NCI-H460 (cell line): ENCODE measurements around the gene LRRC27. TPM values are rescaled to one million over a fixed set of nuclear protein-coding genes. Genes with fewer than 3 reads are reported as not detected.

Experiments used
- DNase-seq: peaks from one replicate; pipeline ENCODE4 v3.0.0-alpha.2; 2016; ENCODE audit warnings: low read depth; ENCODE audit errors: extremely low read depth
- total RNA-seq: library from RNA; depleted of rRNA; stranded (reverse); fragments of >200 nt; shearing (Covaris generic); gene quantifications from 2 replicates; pipeline ENCODE4 v1.2.3, GENCODE V29; 2014; rRNA removed

Gene LRRC27
- total RNA-seq, 1 experiment from 2014 or later: 7.8 TPM

- DNase-seq: no peak
Measured at GRCh38 chr10:132420469-132420980, 88.5 kb downstream of the LRRC27 start.

GRCh38 chr10:132420981-132421846, 89.2 kb downstream of the LRRC27 start:
- peak; percentile 65 for DNase-seq

GRCh38 chr10:132421847-132422751, 90.1 kb downstream of the LRRC27 start:
- no peak for DNase-seq

DNA sequence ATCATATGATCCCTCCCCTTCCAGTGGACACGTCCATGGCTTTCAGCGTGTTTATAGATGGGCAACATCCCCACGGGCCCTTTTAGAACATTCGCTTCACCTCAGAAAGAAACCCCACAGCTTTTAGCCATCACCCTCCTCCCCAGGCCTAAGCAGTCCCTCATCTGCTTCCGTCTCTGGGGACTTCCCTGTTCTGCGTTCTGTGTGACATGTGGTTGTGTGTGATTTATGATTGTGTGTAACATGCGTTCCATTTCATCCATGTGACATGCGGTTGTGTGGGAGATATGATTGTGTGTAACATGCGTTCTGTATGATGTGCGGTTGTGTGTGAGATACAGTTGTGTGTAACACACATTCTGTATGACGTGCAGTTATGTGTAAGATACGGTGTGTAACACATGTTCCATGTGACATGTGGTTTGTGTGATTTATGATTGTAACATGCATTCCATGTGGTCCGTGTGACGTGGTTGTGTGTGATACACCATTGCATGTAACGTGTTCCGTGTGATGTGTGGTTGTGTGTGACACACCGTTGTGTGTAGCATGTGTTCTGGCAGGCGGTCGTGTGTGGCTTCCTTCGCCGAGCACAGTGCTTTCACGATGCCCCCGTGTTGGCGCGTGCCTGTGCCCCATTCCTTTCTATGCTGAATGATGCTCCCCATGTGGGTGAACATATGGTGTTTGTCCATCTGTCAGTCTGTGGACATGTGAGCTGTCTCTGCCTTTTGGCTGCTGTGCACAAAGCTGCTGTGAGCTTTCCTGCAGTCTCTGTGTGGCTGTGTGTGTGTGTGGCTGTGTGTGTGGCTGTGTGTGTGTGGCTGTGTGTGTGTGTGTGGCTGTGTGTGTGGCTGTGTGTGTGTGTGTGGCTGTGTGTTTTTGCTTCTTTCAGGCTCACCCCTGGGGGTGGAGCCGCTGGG, 91.2 kb downstream of the LRRC27 start:
- DNase-seq: no peak

DNA sequence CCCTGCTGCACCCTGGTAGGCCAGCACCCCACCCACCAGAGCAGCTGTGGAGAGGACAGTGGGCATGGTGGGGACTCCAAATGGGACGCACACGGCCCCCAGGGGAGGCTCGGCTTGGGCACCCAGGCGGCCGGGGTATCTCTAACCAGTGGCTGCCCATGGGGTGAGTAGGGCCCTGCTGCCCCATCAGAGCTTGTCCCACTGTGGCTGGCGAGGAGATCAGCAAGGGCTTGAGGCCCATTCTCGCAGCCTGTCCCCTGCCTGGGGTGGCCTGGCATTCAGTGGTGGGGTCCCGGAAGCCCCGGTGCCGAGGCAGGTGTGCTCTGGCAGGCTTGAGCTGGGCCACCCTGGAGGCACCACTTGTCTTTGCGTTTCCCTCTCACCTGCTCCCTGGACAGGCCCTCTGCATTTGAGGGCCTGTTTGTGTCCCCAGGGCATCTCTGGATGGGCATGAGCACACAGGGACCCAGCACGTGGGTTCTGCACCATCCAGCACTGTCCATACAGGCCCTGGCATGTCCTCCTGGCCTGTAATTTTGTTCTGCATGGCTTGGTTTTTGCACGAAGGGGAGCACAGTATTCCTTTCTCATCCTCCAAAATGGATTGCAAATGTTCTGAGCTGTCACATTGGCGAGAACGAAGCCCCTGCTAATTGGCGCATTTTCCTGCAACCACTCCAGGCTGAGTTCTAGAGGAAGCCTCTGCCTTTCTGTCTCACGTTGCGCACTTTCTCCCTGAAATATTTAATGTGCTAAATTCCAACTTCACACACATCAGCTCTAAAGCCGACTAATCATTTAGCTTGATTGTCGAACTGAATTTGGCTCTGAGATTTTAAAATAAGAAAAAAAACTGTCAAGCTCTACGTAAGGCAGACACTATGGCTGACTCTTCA, 92.2 kb downstream of the LRRC27 start:
- no peak for DNase-seq

DNA sequence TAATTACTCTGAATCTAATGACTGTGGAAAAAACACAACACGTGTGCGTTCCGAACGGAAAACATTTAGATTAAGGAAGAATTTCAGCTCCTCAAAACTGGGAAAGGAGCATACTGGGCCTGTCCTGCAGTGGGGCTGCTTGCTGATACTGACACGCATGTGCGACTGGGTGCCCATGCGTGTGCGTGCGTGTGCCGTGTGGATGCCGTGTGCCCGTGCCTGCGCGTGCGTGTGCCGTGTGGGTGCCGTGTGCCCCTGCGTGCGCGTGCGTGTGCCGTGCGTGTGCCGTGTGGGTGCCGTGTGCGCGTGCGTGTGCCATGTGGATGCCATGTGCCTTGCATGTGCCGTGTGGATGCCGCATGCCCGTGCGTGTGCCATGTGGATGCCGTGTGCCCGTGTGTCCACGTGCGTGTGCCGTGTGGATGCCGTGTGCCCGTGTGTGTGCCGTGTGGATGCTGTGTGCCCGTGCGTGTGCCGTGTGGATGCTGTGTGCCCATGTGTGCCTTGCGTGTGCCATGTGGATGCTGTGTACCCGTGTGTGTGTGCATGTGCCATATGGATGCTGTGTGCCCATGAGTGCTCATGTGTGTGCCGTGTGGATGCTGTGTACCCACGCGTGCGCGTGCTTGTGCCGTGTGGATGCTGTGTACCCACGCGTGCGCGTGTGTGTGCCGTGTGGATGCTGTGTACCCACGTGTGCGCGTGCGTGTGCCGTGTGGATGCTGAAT, 93.2 kb downstream of the LRRC27 start:
- no peak for DNase-seq

GRCh38 chr10:132425757-132426155, 93.8 kb downstream of the LRRC27 start:
- no peak for DNase-seq

DNA sequence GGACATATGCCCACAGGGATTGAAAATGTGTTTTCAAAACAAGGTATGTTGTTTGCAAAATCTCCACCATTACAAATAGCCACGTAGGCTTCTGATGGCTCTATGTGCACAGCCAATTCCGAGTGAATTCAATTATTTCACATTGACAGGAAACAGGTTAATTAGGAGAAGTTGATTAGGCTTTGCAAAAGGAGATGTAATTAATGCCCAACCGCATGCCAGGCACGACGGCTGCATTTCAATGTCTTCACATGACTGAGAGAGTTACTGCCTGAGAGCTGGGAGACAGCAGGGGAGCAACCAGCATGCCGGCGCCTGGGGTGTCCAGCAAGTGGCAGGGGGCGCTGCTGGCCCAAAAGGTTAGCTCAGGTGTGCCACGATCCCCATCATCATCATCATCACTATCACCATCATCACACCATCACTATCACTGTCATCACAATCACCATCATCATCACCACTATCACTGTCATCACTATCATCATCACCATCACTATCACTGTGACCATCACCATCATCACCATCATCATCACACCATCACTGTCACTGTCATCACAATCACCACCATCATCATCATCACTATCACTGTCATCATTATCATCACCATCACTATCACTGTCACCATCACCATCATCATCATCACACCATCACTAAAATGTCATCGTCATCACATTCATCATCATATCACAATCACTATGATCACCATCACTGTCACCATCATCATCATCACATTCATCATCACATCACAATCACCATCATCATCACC, 95.2 kb downstream of the LRRC27 start:
- no peak for DNase-seq

GRCh38 chr10:132427939-132428367, 96.0 kb downstream of the LRRC27 start:
- DNase-seq: no peak

- no peak for DNase-seq
Measured at GRCh38 chr10:132428486-132428995, 96.5 kb downstream of the LRRC27 start.

Other genes starting within 250 kb of the LRRC27 start
- gene DPYSL4, start 145.2 kb upstream of the LRRC27 start, total RNA-seq: 1.5 and 2.1 TPM in 2 replicates
- 54.2 and 58.2 TPM in 2 replicates for gene STK32C, start 24.2 kb upstream of the LRRC27 start, total RNA-seq
- 18.6 and 21.8 TPM in 2 replicates for gene PWWP2B, start 65.0 kb downstream of the LRRC27 start, total RNA-seq
- gene INPP5A, start 205.6 kb downstream of the LRRC27 start, total RNA-seq: 11.7 and 13.1 TPM in 2 replicates